Parathyroid adenoma (tissue), 2 donors: ENCODE measurements around the gene MIER3.

Source experiments
- H2AFZ ChIP-seq: fragments of 300-600 bp; sonication (generic); one replicate; pipeline ENCODE4 v1.7.0; 2017; ENCODE audit warnings: antibody characterized with exemption, mild to moderate bottlenecking
- H3K27ac ChIP-seq: fragments of 300-600 bp; sonication (generic); one replicate; pipeline ENCODE4 v1.7.0; 2017
- H3K27me3 ChIP-seq: fragments of 300-600 bp; sonication (generic); one replicate; pipeline ENCODE4 v1.7.0; 2017; ENCODE audit warnings: low read length; ENCODE audit not compliant: control insufficient read depth, insufficient read depth
- H3K36me3 ChIP-seq: fragments of 300-600 bp; sonication (generic); one replicate; pipeline ENCODE4 v1.7.0; 2017; ENCODE audit warnings: low read length; ENCODE audit not compliant: control insufficient read depth, insufficient read depth
- H3K4me1 ChIP-seq: fragments of 300-600 bp; sonication (generic); one replicate; pipeline ENCODE4 v1.7.0; 2017; ENCODE audit warnings: control low read depth
- H3K4me2 ChIP-seq: fragments of 300-600 bp; sonication (generic); one replicate; pipeline ENCODE4 v1.7.0; 2017; ENCODE audit warnings: low read length
- H3K4me3 ChIP-seq: fragments of 300-600 bp; sonication (generic); one replicate; pipeline ENCODE4 v1.7.0; 2017; ENCODE audit warnings: low read depth, low read length
- H3K79me2 ChIP-seq: fragments of 300-600 bp; sonication (generic); one replicate; pipeline ENCODE4 v1.7.0; 2017; ENCODE audit warnings: control low read depth
- H3K9ac ChIP-seq: fragments of 300-600 bp; sonication (generic); one replicate; pipeline ENCODE4 v1.7.0; 2017; ENCODE audit warnings: mild to moderate bottlenecking
- H3K9me3 ChIP-seq: fragments of 300-600 bp; sonication (generic); one replicate; pipeline ENCODE4 v1.7.0; 2017; ENCODE audit warnings: low read length; ENCODE audit not compliant: control insufficient read depth
- CTCF ChIP-seq: fragments of 300-600 bp; sonication (generic); IDR thresholded peaks from one replicate; pipeline ENCODE4 v1.7.0; 2017; ENCODE audit warnings: antibody characterized with exemption, mild to moderate bottlenecking
- donor health status: primary hyperparathyroidism.

The MIER3 gene

GRCh38 chr5:56951946-56952691, at the start of gene MIER3:
MIER3 (minus strand) TSS chr5:56952123; CDS start chr5:56952102, 21 bp downstream.
- Histone ChIP-seq H3K79me2 (peaks cover 13% of the 10 kb centered on the region), H3K36me3 (no peaks in the 10 kb centered on the region), H3K9ac (peak within 1 kb of the TSS; percentile 74), H3K4me1 (peaks cover 5% of the 10 kb centered on the region), H3K9me3 (no peaks in the 10 kb centered on the region), H2AFZ (peak within 1 kb of the TSS; percentile 94), H3K4me3 (peak within 1 kb of the TSS; percentile 72), H3K27me3 (no peaks in the 10 kb centered on the region), H3K4me2 (peak within 1 kb of the TSS; percentile 89), H3K27ac (peak within 1 kb of the TSS; percentile 63)
- no peak for TF ChIP-seq CTCF

- H3K4me2 ChIP-seq: no peak overlapping the region
- H3K4me3 ChIP-seq: no peak overlapping the region
- no peaks in the 10 kb centered on the region for H3K79me2 ChIP-seq
- no peak for TF ChIP-seq CTCF
- H3K4me1 ChIP-seq: no peaks in the 10 kb centered on the region
- no peaks in the 10 kb centered on the region for H3K9me3 ChIP-seq
- H2AFZ ChIP-seq: no peak overlapping the region
- H3K27ac ChIP-seq: no peak overlapping the region
- no peaks in the 10 kb centered on the region for H3K36me3 ChIP-seq
- H3K27me3 ChIP-seq: peaks cover 2% of the 10 kb centered on the region
- no peak overlapping the region for H3K9ac ChIP-seq
Observed at GRCh38 chr5:56995596-56995995, 43.7 kb upstream of the MIER3 start.

GRCh38 chr5:56993241-56993640, 41.3 kb upstream of the MIER3 start:
- Histone ChIP-seq H3K36me3 (no peaks in the 10 kb centered on the region), H2AFZ (no peak overlapping the region), H3K79me2 (no peaks in the 10 kb centered on the region), H3K27me3 (peaks cover 2% of the 10 kb centered on the region), H3K4me1 (no peaks in the 10 kb centered on the region), H3K9ac (no peak overlapping the region), H3K4me3 (no peak overlapping the region), H3K4me2 (no peak overlapping the region), H3K9me3 (no peaks in the 10 kb centered on the region), H3K27ac (no peak overlapping the region)
- no peak for TF ChIP-seq CTCF

- H3K4me1 ChIP-seq: no peaks in the 10 kb centered on the region
- H3K27me3 ChIP-seq: no peaks in the 10 kb centered on the region
- no peak overlapping the region for H3K9ac ChIP-seq
- H2AFZ ChIP-seq: no peak overlapping the region
- H3K36me3 ChIP-seq: no peaks in the 10 kb centered on the region
- H3K9me3 ChIP-seq: no peaks in the 10 kb centered on the region
- no peak for TF ChIP-seq CTCF
- H3K4me3 ChIP-seq: no peak overlapping the region
- no peak overlapping the region for H3K4me2 ChIP-seq
- H3K27ac ChIP-seq: no peak overlapping the region
- no peaks in the 10 kb centered on the region for H3K79me2 ChIP-seq
Observed at GRCh38 chr5:56989676-56990075, 37.8 kb upstream of the MIER3 start.

- no peaks in the 10 kb centered on the region for H3K9me3 ChIP-seq
- no peak overlapping the region for H3K27ac ChIP-seq
- no peaks in the 10 kb centered on the region for H3K79me2 ChIP-seq
- no peak for TF ChIP-seq CTCF
- no peak overlapping the region for H3K9ac ChIP-seq
- H3K4me3 ChIP-seq: no peak overlapping the region
- H3K4me2 ChIP-seq: no peak overlapping the region
- H3K27me3 ChIP-seq: no peaks in the 10 kb centered on the region
- H3K36me3 ChIP-seq: no peaks in the 10 kb centered on the region
- H3K4me1 ChIP-seq: peaks cover 10% of the 10 kb centered on the region
- no peak overlapping the region for H2AFZ ChIP-seq
Observed at GRCh38 chr5:56988490-56988889, 36.6 kb upstream of the MIER3 start.
